H1 (cell line): ENCODE measurements around the gene RBBP6. TPM values are rescaled to one million over a fixed set of nuclear protein-coding genes. Genes with fewer than 3 reads are reported as not detected.
A peak's percentile ranks its signal among the peaks of the same experiment; 100 is the strongest.

ENCODE experiments used
- CTCF ChIA-PET: fragments of 300-600 bp; sonication (Branson Sonifier 250); formaldehyde crosslinking; loops from one replicate; lab custom pipeline; 2021; ENCODE audit not compliant: partially characterized antibody; lab: Charles Lee
- POLR2A ChIA-PET: fragments of 300-600 bp; sonication (Branson Sonifier 250); formaldehyde crosslinking; loops from one replicate; lab custom pipeline; 2021; ENCODE audit warnings: inconsistent platforms; ENCODE audit not compliant: partially characterized antibody; lab: Charles Lee
- DNase-seq, 2 experiments: peaks; one replicate each; pipeline versions ENCODE4 v3.0.0 to v3.0.0-alpha.2; 2010 to 2022; ENCODE audit warnings: low spot score in 2 of 2, low read depth in 1 of 2, mixed read lengths in 1 of 2
- FAIRE-seq: peaks from 2 replicates; lab custom pipeline; 2011; peaks lifted over from hg19 to GRCh38; lab: Jason Lieb, UNC
- H2AFZ ChIP-seq: 2 replicates; pipeline ENCODE4 v1.8.1; 2012; ENCODE audit warnings: low read length, inconsistent platforms
- H2AK5ac ChIP-seq: 2 replicates; pipeline ENCODE4 v1.6.1; 2013; ENCODE audit warnings: low read depth, low read length
- H2BK120ac ChIP-seq: replicated peaks from 2 replicates; pipeline ENCODE3; 2013; ENCODE audit warnings: low read depth, low read length, inconsistent platforms
- H2BK12ac ChIP-seq: 2 replicates; pipeline ENCODE4 v1.6.1; 2013; ENCODE audit warnings: low read depth, low read length
- H2BK15ac ChIP-seq: 2 replicates; pipeline ENCODE4 v1.6.1; 2013; ENCODE audit warnings: low read length
- H2BK20ac ChIP-seq: 2 replicates; pipeline ENCODE4 v1.6.1; 2013; ENCODE audit warnings: low read length
- H2BK5ac ChIP-seq: 2 replicates; pipeline ENCODE4 v1.6.1; 2013; ENCODE audit warnings: low read depth, low read length
- H3K14ac ChIP-seq: 2 replicates; pipeline ENCODE4 v1.6.1; 2013; ENCODE audit warnings: inconsistent platforms; ENCODE audit not compliant: insufficient read length
- H3K18ac ChIP-seq: 2 replicates; pipeline ENCODE4 v1.6.1; 2013; ENCODE audit warnings: low read length; ENCODE audit errors: extremely low read depth
- H3K23ac ChIP-seq: 2 replicates; pipeline ENCODE4 v1.6.1; 2013; ENCODE audit warnings: inconsistent platforms; ENCODE audit not compliant: insufficient read length
- H3K23me2 ChIP-seq: 2 replicates; pipeline ENCODE4 v1.6.1; 2013; ENCODE audit warnings: low read depth, low read length
- H3K27ac ChIP-seq: 2 replicates; pipeline ENCODE4 v1.6.1; 2011; ENCODE audit warnings: low read depth, low read length, inconsistent platforms
- H3K27me3 ChIP-seq, 4 experiments: replicated peaks in 1 of 4; 1 replicate in 1 of 4; 2 replicates in 3 of 4; pipeline versions ENCODE4 v1.6.1 to v1.8.1; 2011 to 2013; ENCODE audit warnings: low read length in 3 of 4, mild to moderate bottlenecking in 3 of 4, inconsistent platforms in 2 of 4, mixed read lengths in 2 of 4, moderate library complexity in 1 of 4; ENCODE audit not compliant: control insufficient read depth in 3 of 4, insufficient read depth in 3 of 4; ENCODE audit errors: extremely low read depth in 1 of 4
- H3K36me3 ChIP-seq, 4 experiments: 2 replicates each; pipeline versions ENCODE4 v1.6.1 to v1.8.1; 2011 to 2013; ENCODE audit warnings: mild to moderate bottlenecking in 4 of 4, low read length in 3 of 4, moderate library complexity in 2 of 4, control low read depth in 1 of 4, inconsistent platforms in 1 of 4; ENCODE audit not compliant: insufficient read depth in 4 of 4, control insufficient read depth in 2 of 4
- H3K4ac ChIP-seq: replicated peaks from 2 replicates; pipeline ENCODE3; 2013; ENCODE audit warnings: low read length, low read depth, mixed read lengths, inconsistent platforms; ENCODE audit not compliant: insufficient read length
- H3K4me1 ChIP-seq, 4 experiments: replicated peaks in 1 of 4; 1 replicate in 1 of 4; 2 replicates in 3 of 4; pipeline versions ENCODE4 v1.6.1 to v1.8.1; 2011 to 2013; ENCODE audit warnings: low read length in 3 of 4, inconsistent platforms in 2 of 4, mixed read lengths in 1 of 4; ENCODE audit not compliant: insufficient read depth in 4 of 4, control insufficient read depth in 3 of 4
- H3K4me2 ChIP-seq, 2 experiments: 2 replicates each; pipeline versions ENCODE4 v1.6.1 to v1.8.1; 2011 to 2013; ENCODE audit warnings: low read depth in 2 of 2, low read length in 2 of 2, control low read depth in 1 of 2, inconsistent platforms in 1 of 2, mild to moderate bottlenecking in 1 of 2; ENCODE audit not compliant: insufficient read depth in 1 of 2
- H3K4me3 ChIP-seq, 4 experiments: fragments of 200-600, 300-600 bp in 1 of 4; sonication (generic), shearing (Covaris generic), sonication (Bioruptor Twin) in 1 of 4; 2 replicates each; pipeline versions ENCODE4 v1.5.1 to v1.8.1; 2011 to 2016; ENCODE audit warnings: low read length in 4 of 4, low read depth in 3 of 4, control low read depth in 2 of 4, inconsistent platforms in 2 of 4, mild to moderate bottlenecking in 2 of 4, mixed read lengths in 1 of 4, moderate library complexity in 1 of 4; ENCODE audit not compliant: insufficient read depth in 2 of 4; ENCODE audit errors: extremely low read depth in 1 of 4
- H3K56ac ChIP-seq: replicated peaks from 2 replicates; pipeline ENCODE3; 2013; ENCODE audit warnings: low read depth, mild to moderate bottlenecking, mixed read lengths, low read length, inconsistent platforms; ENCODE audit not compliant: insufficient read length
- H3K79me1 ChIP-seq: 2 replicates; pipeline ENCODE4 v1.6.1; 2013; ENCODE audit warnings: low read depth, low read length, control low read depth
- H3K79me2 ChIP-seq, 2 experiments: 2 replicates each; pipeline versions ENCODE4 v1.6.1 to v1.8.1; 2012 to 2013; ENCODE audit warnings: low read length in 2 of 2, mild to moderate bottlenecking in 2 of 2, inconsistent platforms in 1 of 2; ENCODE audit not compliant: insufficient read depth in 2 of 2, control insufficient read depth in 1 of 2
- H3K9ac ChIP-seq, 4 experiments: replicated peaks in 1 of 4; 1 replicate in 1 of 4; 2 replicates in 3 of 4; pipeline versions ENCODE4 v1.6.1 to v1.8.1; 2011 to 2013; ENCODE audit warnings: low read depth in 3 of 4, low read length in 3 of 4, control low read depth in 2 of 4, mild to moderate bottlenecking in 2 of 4, moderate library complexity in 2 of 4, inconsistent platforms in 1 of 4; ENCODE audit errors: extremely low read depth in 1 of 4
- H3K9me3 ChIP-seq, 2 experiments: 2 replicates each; pipeline versions ENCODE4 v1.6.1 to v1.8.1; 2012 to 2013; ENCODE audit warnings: mild to moderate bottlenecking in 2 of 2, moderate library complexity in 2 of 2, control low read depth in 1 of 2, inconsistent platforms in 1 of 2, low read depth in 1 of 2, low read length in 1 of 2, mixed read lengths in 1 of 2; ENCODE audit not compliant: insufficient read depth in 2 of 2
- H4K20me1 ChIP-seq, 2 experiments: replicated peaks in 1 of 2; 2 replicates each; pipeline versions ENCODE3 to v1.8.1; 2011 to 2013; ENCODE audit warnings: inconsistent platforms in 2 of 2, low read length in 2 of 2, mild to moderate bottlenecking in 1 of 2; ENCODE audit not compliant: insufficient read depth in 2 of 2, control insufficient read depth in 1 of 2
- H4K5ac ChIP-seq: 2 replicates; pipeline ENCODE4 v1.6.1; 2013; ENCODE audit warnings: low read length, low read depth, mixed read lengths, inconsistent platforms; ENCODE audit not compliant: insufficient read length
- H4K8ac ChIP-seq: 2 replicates; pipeline ENCODE4 v1.8.0; 2013; ENCODE audit warnings: mild to moderate bottlenecking, moderate library complexity, low read length, inconsistent platforms; ENCODE audit not compliant: insufficient read depth; ENCODE audit errors: extremely low read depth
- H4K91ac ChIP-seq: replicated peaks from 2 replicates; pipeline ENCODE3; 2013; ENCODE audit warnings: low read length, mixed read lengths, inconsistent platforms; ENCODE audit not compliant: insufficient read length
- CBX8 ChIP-seq: fragments of 300-800, 300-1000 bp; sonication (generic); IDR thresholded peaks from 2 replicates; pipeline ENCODE4 v1.7.1; 2016; ENCODE audit warnings: low read depth, low read length, borderline replicate concordance
- CREB1 ChIP-seq: IDR thresholded peaks from 2 replicates; pipeline ENCODE4 v1.6.1; 2012; ENCODE audit warnings: inconsistent platforms
- GABPA ChIP-seq: IDR thresholded peaks from 2 replicates; pipeline ENCODE4 v1.6.1; 2011; ENCODE audit warnings: mild to moderate bottlenecking, low read length, moderate library complexity, borderline replicate concordance; ENCODE audit not compliant: insufficient read depth
- RAD21 ChIP-seq, 2 experiments: IDR thresholded peaks in 1 of 2; conservative IDR thresholded peaks in 1 of 2; 2 replicates each; pipeline ENCODE4 v1.6.1; 2011; ENCODE audit warnings: low read depth in 2 of 2, low read length in 2 of 2, improper control_type of control experiment in 1 of 2, inconsistent platforms in 1 of 2, mild to moderate bottlenecking in 1 of 2, moderate library complexity in 1 of 2
- RXRA ChIP-seq: IDR thresholded peaks from 2 replicates; pipeline ENCODE4 v1.6.1; 2011; ENCODE audit warnings: low read depth, mild to moderate bottlenecking, low read length, moderate library complexity; ENCODE audit not compliant: insufficient read depth
- SP1 ChIP-seq: IDR thresholded peaks from 2 replicates; pipeline ENCODE4 v1.6.1; 2011; ENCODE audit warnings: low read depth, low read length
- YY1 ChIP-seq: IDR thresholded peaks from 2 replicates; pipeline ENCODE4 v1.6.1; 2011; ENCODE audit warnings: low read depth, mild to moderate bottlenecking, low read length
- WGBS, 2 experiments: shearing (Covaris generic) in 1 of 2; methylation state at CpG; one replicate each; pipeline versions ENCODE4 v1.1.6 to v1.1.7; 2013 to 2015; ENCODE audit warnings: low lambda C conversion rate in 2 of 2, mixed read lengths in 2 of 2, inconsistent platforms in 1 of 2, low coverage in 1 of 2, missing lambda C conversion rate in 1 of 2; ENCODE audit not compliant: insufficient replicate concordance in 2 of 2, insufficient coverage in 1 of 2, insufficient read length in 1 of 2; ENCODE audit errors: extremely low coverage in 1 of 2, missing lambda C conversion rate in 1 of 2; 5-methylcytosine and 5-hydroxymethylcytosine counted together
- polyA plus RNA-seq, 7 experiments: library from polyadenylated mRNA; depleted of rRNA in 3 of 7; stranded (reverse) in 5 of 7; unstranded in 2 of 7; fragments of >200 nt in 5 of 7; fragments of 200-250 nt in 2 of 7; gene quantifications; 1 replicate in 5 of 7; 2 replicates in 1 of 7; 4 replicates in 1 of 7; pipeline versions ENCODE4 v1.2.1 to v1.2.3, GENCODE V29; 2011 to 2013; ENCODE audit warnings: missing spikeins in 2 of 7, mixed read lengths in 2 of 7
- total RNA-seq: library from RNA; stranded (reverse); fragmentation: NEBNext Ultra II Directional; extraction: Animal tissue kit (Norgen Biotek cat#: 25700); gene quantifications from 2 replicates; pipeline ENCODE4 v1.2.1, GENCODE V29; 2021
- TF ChIP-seq, protein P1 (sequence below), 3 experiments: IDR thresholded peaks; 1 replicate in 2 of 3; 2 replicates in 1 of 3; pipeline versions ENCODE4 v1.5.1 to v1.6.1; 2011; ENCODE audit warnings: low read length in 3 of 3, mild to moderate bottlenecking in 3 of 3, inconsistent platforms in 2 of 3, low read depth in 1 of 3, moderate library complexity in 1 of 3; ENCODE audit not compliant: insufficient read depth in 1 of 3; ENCODE audit errors: control extremely low read depth in 1 of 3

The RBBP6 gene
- total and polyA plus RNA-seq, 2 of the 8 experiments (the other 6 are each of a cell fraction or from before 2014, with no cell fraction given): 22.5 to 54.5 TPM

DNA sequence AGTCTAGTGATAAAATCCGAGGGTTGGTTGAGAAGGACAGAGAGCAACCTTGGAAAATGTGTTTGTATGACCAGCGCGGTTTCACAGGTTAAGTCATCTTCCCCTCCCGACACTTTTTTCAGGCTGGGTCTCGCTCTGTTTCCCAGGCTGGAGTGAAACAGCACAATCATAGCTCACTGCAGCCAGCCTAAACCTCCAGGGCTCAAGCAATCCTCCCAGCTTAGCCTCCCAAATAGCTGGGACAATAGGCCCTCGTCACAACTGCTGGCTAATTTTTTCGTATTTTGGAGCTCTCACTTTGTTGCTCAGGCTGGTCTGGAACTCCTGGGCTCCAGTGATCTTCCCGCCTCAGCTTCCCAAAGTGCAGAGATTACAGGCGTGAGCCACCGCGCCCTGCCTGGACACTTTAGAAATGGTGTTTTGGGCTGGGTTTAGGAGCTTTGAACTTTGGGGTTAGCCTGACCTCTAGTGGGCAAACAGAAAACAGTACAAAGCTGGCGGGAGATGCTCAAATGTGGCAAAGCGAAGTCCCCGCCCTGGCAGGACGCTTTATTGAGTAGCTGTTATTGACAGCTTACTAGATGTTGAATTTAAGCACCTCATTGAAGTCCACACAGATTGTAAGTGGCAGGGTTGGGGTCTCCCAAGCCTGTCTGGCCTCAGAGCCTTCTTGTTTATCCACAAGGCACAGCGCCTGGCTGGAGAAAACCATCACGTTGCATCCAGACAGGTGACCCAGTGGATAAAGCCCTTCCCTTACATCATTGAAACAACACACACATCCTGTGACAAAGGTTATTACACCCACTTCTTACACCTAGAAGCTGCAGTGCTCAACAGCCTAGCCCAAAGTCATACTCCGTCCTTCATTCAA is 34.7 kb upstream of the RBBP6 start:
- Histone ChIP-seq H3K4me1 (no peaks in the 10 kb centered on the region), H3K56ac (no peak overlapping the region), H3K36me3 (no peaks in the 10 kb centered on the region), H3K9me3 (no peaks in the 10 kb centered on the region), H2AFZ (peak overlapping the region; percentile 30; the same call in 1 of the 2 replicates), H2AK5ac (no peak overlapping the region), H3K27me3 (no peaks in the 10 kb centered on the region; a peak in 1 of 7 replicates), H2BK20ac (no peak overlapping the region), H2BK15ac (0 out of 2 replicates have a peak overlapping the region, but pooled peaks have one; percentile 61), H2BK120ac (no peak overlapping the region), H4K91ac (no peak overlapping the region), H2BK5ac (no peak overlapping the region), H3K14ac (no peak overlapping the region), H3K4me2 (no peak overlapping the region), H2BK12ac (no peak overlapping the region; the same call in 1 of the 2 replicates), H3K27ac (no peak overlapping the region), H3K4me3 (no peak overlapping the region), H4K5ac (no peak overlapping the region), H3K9ac (no peak overlapping the region), H3K4ac (no peak overlapping the region), H4K8ac (no peak overlapping the region), H3K23ac (no peak overlapping the region), H3K79me2 (no peaks in the 10 kb centered on the region), H3K18ac (no peak overlapping the region), H3K23me2 (no peaks in the 10 kb centered on the region), H4K20me1 (no peaks in the 10 kb centered on the region), H3K79me1 (no peaks in the 10 kb centered on the region)
- POLR2A ChIA-PET: interaction anchor here (0.6 kb wide), 1 partner anchor 322 kb away, joined by 3 read pairs; no protein-coding TSS in a partner anchor
- DNase-seq (peak; percentile 38 to 72), FAIRE-seq (peak; percentile 90)
- WGBS, 2 experiments: 51% methylated on average over 18 of the region's 18 CpGs; no CpG with 5 or more reads in 1 of the 2 experiments
- CTCF ChIA-PET: interaction anchor here (0.6 to 6.4 kb wide), 69 partner anchors 9 to 760 kb away, joined by 3 to 55 read pairs (median 4); partner anchors contain the start of gene CACNG3
- TF ChIP-seq, protein P1, sequence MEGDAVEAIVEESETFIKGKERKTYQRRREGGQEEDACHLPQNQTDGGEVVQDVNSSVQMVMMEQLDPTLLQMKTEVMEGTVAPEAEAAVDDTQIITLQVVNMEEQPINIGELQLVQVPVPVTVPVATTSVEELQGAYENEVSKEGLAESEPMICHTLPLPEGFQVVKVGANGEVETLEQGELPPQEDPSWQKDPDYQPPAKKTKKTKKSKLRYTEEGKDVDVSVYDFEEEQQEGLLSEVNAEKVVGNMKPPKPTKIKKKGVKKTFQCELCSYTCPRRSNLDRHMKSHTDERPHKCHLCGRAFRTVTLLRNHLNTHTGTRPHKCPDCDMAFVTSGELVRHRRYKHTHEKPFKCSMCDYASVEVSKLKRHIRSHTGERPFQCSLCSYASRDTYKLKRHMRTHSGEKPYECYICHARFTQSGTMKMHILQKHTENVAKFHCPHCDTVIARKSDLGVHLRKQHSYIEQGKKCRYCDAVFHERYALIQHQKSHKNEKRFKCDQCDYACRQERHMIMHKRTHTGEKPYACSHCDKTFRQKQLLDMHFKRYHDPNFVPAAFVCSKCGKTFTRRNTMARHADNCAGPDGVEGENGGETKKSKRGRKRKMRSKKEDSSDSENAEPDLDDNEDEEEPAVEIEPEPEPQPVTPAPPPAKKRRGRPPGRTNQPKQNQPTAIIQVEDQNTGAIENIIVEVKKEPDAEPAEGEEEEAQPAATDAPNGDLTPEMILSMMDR (IDR thresholded peaks at IDR 0.05; ENCODE audit: control extremely low read depth in 1 of 3, insufficient read depth in 1 of 3, low read depth in 1 of 3, low read length in 3 of 3): peak; percentile 58 to 92 (median 84)
- peak; percentile 37; the same call in 1 of the 2 replicates for TF ChIP-seq GABPA
- 0 out of 2 replicates have a peak, but pooled peaks have one; percentile 43 for TF ChIP-seq YY1
- TF ChIP-seq CREB1: no peak
- no peak for TF ChIP-seq SP1
- no peak for TF ChIP-seq CBX8
- peak; percentile 95 to 98 for TF ChIP-seq RAD21 (IDR thresholded peaks at IDR 0.05 in 1 of 2, conservative IDR thresholded peaks at IDR 0.05 in 1 of 2; ENCODE audit: low read depth in 2 of 2, low read length in 2 of 2)
- no peak for TF ChIP-seq RXRA
